NK-92 (cell line): Measurements from ENCODE around the gene ARF4.
"Not testable (repeated sequence)": the region's sequence is repeated elsewhere in the genome, so short reads cannot be mapped to it uniquely, and the experiment has no call there.

Experiments
- DNase-seq: peaks from one replicate; lab custom pipeline; 2025; ENCODE audit not compliant: unreplicated experiment; lab: John Stamatoyannopoulos, UW

Gene ARF4

DNA sequence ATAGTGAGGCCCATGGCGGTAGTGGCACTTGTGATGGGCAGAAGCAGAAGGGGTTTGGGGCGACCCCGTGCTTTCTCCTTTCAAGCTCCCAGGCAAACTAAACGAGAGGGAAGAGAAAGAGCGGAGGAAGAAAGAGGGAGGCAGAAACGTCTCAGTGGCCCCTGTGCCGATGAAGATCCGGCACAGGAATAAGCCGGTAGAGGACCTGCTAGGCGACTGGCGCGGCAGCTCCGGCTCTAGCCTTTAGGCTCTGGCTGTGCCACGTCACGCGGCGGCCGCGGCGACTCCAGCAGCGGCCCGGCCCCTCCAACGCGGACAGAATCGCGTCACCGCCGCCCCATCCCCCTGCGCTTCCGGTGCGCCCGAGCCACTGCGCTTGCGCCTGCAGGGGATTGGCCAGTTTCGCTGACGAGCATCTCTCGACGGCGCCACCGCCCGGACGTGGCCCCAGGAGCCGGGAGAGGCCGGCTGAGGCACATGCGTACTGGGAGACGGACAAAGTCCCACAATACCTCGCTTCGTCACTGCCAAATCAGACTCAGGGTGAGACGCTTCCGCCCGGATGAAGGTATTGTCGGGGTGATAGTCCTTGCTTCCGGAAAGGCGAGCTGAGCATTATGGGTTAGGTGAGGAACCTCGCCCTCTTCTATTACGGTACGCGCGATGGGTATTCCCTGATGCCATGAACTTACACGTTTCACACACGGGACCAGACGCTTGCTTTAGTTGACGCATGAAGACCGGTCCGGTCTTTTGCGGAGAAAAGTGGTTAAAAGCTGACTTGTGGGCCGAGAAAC is at the start of gene ARF4:
Gene ARF4 (minus strand): TSS at position 218 of the 797 bp plus-strand sequence. CDS start 204 bp downstream, at position 14.
- DNase-seq = peak; percentile 96

DNA sequence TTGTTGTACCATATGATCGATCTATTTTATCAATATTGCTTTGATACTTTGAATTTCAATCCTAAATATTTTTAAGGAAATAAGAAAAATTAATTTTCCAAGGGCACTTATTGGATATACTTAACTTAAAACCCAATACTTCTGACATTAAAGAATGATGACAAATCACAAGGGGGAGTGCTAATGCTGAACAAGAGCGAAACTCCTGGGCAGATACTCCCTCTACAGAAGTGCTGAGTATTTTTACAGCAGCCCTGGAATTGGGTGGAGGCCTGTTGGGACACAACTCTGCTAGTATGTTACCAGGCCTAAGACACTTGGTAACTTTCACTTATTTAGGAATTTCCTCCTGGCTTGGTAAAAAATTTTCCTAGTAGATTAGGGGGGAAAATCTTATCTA is 49.6 kb upstream of the ARF4 start:
- DNase-seq = no peak

GRCh38 chr3:57644740-57645139 is 47.6 kb upstream of the ARF4 start:
- no peak for DNase-seq

DNA sequence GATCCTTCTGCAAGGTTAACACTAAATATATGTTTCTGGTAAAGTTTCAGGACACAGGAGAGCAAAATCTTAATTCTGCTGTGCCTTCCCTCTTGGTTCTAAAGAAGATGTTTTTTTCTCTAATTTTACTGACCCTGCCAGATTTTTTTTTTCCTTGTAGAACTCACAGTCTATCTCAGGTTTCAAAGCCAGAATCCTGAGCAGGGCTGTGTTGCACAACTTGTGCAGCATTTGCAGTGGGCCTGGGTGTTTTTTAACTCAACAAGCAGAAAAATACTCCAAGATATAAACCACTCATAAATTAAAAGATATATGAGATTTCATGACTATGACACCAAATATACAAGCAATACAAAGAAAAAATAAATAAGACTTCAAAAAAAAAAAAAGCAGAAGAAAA is 40.2 kb upstream of the ARF4 start:
- DNase-seq = no peak

DNA sequence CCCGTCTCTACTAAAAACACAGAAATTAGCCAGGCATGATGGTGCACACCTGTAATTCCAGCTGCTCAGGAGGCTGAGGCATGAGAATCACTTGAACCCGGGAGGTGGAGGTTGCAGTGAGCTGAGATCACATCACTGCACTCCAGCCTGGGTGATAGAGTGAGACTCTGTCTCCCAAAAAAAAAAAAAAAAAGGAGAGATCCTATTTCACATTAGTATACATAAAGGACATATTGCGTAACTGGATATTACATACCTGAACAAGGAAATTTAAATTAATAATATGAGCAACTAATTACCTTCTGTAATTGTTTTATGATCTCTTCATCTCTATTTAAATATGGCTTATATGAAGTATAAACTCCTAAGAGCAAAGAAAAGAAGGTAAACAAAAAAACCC is 37.1 kb upstream of the ARF4 start:
- not testable (repeated sequence) for DNase-seq

- no peak for DNase-seq
Measured at GRCh38 chr3:57627976-57628375, 30.8 kb upstream of the ARF4 start.

DNA sequence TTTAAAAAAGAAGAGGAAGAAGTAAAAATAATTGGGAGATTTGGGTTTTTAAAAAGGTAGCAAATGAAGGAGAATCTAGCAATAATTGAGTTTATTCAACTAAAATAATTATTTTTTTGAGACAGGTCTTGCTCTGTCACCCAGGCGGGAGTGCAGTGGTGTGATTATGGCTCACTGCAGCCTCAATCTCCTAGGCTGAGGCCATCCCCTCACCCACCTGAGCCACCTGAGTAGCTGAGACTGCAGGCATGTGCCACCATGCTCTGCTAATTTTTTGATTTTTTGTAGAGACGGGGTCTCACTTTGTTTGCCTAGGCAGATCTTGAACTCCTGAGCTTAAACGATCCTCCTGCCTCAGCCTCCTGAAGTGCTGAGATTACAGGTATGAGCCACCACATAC is 27.7 kb upstream of the ARF4 start:
- DNase-seq = no peak

DNA sequence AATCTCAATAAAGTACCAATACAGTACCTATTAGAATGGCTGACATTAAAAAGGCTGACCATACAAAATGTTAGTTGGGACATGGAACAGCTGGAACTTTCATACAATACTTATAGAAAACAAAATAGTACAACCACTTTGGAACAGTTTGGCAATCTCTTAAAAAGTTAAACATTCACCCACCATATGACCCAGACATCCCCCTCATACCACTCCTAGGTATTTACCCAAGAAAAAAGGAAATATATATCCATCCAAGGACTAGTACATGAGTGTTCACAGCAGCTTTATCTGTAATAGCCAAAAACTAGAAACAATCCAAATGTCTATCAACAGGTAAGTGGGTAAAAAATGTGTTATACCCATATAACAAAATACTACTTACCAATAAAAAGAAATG is 25.2 kb upstream of the ARF4 start:
- DNase-seq = no peak

DNA sequence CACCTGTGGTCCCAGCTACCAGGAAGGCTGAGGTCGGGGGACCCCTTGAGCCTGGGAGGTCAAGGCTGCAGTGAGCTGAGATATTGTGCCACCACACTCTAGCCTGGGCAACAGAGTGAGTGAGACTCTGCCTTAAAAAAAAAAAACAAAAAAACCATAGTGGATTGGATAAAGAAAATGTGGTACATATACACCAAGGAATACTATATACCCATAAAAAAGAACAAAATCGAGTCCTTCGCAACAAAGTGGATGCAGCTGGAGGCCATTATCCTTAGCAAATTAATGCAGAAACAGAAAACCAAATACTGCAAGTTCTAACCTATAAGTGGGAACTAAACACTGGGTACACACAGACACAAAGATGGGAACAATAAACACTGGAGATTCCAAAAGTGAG is 20.6 kb upstream of the ARF4 start:
- no peak for DNase-seq

DNA sequence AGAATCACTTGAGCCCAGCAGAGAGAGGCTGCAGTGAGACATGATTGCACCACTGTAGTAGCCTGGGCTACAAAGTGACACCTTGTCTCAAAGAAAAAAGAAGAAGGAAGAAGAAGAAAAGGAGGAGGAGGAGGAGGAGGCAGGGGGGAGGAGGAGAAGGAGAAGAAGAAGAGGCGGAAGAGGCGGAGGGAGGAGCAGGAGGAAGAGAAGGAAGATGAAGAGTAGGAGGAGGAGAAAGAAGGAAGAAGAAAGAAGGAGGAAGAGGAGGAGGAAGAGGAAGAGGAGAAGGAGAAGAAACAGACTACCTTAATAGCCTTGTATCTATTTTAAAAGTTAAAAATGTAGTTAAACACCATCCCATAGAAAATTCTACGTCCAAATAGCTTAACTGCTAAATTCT is 19.1 kb upstream of the ARF4 start:
- no peak for DNase-seq

DNA sequence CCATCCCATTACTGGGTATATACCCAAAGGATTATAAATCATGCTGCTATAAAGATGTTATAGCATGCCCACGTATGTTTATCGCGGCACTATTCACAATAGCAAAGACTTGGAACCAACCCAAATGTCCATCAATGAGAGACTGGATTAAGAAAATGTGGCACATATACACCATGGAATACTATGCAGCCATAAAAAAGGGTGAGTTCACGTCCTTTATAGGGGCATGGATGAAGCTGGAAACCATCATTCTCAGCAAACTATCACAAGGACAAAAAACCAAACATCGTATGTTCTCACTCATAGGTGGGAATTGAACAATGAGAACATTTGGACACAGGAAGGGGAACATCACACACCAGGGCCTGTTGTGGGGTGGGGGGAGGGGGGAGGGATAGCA is 14.7 kb upstream of the ARF4 start:
- DNase-seq = not testable (repeated sequence)

- DNase-seq = no peak
Measured at GRCh38 chr3:57605683-57606082, 8.5 kb upstream of the ARF4 start.

- no peak for DNase-seq
Measured at GRCh38 chr3:57604971-57605370, 7.8 kb upstream of the ARF4 start.

DNA sequence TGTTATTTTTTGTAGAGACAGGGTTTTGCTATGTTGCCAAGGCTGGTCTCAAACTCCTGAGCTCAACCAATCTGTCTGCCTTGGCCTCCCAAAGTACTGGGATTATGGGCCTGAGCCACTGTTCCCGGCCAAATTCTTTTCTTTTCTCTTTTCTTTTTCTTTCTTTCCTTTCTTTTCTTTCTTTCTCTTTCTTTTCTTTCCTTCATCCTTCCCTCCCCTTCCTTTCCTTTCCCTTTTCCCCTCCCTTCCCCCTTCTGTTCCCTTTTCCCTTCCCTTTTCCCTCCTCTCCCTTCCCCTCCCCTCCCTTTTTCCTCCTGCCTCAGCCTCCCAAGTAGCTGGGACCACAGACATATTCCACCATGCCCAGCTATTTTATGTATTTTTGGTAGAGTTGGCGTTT is 3.1 kb upstream of the ARF4 start:
- no peak for DNase-seq

DNA sequence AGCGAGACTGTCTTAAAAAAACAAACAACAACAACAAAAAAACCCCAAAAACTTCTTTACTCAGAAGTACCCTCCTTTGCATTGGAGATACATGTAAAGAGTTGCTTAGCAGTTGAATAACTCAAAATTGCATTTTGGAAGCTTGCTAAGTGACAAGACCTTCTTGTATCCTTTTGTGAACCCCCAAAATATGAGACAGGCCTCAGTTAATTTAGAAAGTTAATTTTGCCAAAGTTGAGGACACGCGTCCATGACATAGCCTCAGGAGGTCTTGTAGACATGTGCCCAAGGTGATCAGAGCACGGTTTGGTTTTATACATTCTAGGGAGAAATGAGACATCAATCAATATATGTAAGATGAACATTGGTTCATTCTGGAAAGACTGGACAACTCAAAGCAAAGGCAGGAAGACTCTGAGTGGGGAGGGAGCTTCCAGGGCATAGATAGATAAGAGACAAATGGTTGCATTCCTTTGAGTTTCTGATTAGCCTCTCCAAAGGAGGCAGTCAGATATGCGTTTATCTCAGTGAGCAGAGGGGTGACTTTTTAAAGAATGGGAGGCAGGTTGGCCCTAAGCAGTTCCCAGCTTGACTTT is 1.7 kb upstream of the ARF4 start:
- no peak for DNase-seq

GRCh38 chr3:57596495-57597126 is 533 bp downstream of the ARF4 start:
- no peak for DNase-seq

- DNase-seq = no peak
Measured at GRCh38 chr3:57594576-57594975, 2.6 kb downstream of the ARF4 start.

DNA sequence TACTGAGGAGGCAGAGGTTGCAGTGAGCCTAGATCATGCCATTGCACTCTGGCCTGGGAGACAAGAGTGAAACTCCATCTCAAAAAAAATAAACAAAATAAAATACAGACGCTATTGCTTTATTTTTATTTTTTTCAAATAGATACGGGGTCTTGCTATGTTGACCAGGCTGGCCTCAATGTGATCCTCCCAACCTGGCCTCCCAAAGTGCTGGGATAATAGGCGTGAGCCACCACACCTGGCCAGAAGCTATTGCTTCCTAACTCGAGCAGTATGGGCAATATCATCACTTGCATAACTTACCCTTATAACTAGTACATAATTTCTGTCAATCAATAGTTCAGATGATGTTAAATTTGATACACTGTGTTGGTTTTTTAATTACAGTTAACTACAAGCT is 3.0 kb downstream of the ARF4 start:
- no peak for DNase-seq

- no peak for DNase-seq
Measured at GRCh38 chr3:57592306-57592705, 4.8 kb downstream of the ARF4 start.

DNA sequence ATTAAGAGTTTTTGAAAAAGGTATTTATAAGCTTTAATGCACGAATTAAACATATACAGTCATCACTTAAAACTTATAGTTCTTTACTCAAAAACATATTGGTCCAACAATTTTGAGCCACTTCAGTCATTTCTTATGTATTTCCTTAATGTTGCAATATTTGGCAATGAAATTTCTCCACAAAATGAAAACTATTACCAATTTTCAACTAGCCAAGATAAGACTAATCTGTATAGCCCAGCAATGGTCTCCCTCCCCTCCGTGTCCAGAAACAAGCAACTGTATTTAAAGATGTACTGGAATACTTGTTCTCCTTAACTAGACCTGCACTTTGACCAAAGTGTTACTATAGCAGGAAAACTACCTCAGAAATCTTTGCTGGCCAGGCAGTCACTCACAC is 9.2 kb downstream of the ARF4 start:
- DNase-seq = no peak

DNA sequence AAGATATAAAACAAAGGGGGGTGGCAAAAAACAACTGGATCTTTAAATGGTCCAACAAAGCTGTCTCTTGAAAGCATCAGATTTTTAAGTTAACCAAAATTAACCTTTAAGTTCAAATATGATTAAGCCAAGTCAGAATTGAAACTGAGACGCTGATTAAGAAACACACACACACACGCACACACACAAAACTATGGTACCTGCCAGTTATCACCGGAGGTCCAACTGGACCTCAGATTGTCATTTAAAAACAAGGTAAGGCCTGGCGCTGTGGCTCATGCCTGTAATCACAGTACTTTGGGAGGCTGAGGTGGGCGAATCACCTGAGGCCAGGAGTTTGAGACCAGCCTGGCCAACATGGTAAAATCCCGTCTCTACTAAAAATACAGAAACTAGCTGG is 10.4 kb downstream of the ARF4 start:
- no peak for DNase-seq

GRCh38 chr3:57583544-57583943 is 13.6 kb downstream of the ARF4 start:
- DNase-seq = no peak
